Nephron (organoid): ENCODE measurements around the gene MYO15B.

Experiments
- H3K27ac Mint-ChIP-seq, 3 experiments: 2 replicates each; pipeline ENCODE4 v1.8.0; 2020; ENCODE audit warnings: mixed read lengths in 3 of 3, mild to moderate bottlenecking in 2 of 3, moderate library complexity in 1 of 3
- H3K27me3 Mint-ChIP-seq: 2 replicates; pipeline ENCODE4 v1.8.0; 2021; ENCODE audit warnings: low read depth, mild to moderate bottlenecking, moderate library complexity, mixed read lengths
- H3K36me3 Mint-ChIP-seq: 2 replicates; pipeline ENCODE4 v1.8.0; 2020; ENCODE audit warnings: low read depth, mixed read lengths
- H3K4me1 Mint-ChIP-seq: 2 replicates; pipeline ENCODE4 v1.8.0; 2020; ENCODE audit warnings: mixed read lengths
- H3K4me3 Mint-ChIP-seq, 3 experiments: 2 replicates each; pipeline ENCODE4 v1.8.0; 2020; ENCODE audit warnings: mild to moderate bottlenecking in 3 of 3, mixed read lengths in 3 of 3, moderate library complexity in 2 of 3
- H3K9me3 Mint-ChIP-seq: 2 replicates; pipeline ENCODE4 v1.8.0; 2020; ENCODE audit warnings: mixed read lengths
- TF ChIP-seq, protein P1 (sequence below), 3 experiments: fragments of 200-600 bp; sonication (generic); IDR thresholded peaks; one replicate each; pipeline ENCODE4 v1.5.0; 2021; ENCODE audit warnings: antibody characterized with exemption in 3 of 3; ENCODE audit not compliant: unreplicated experiment in 3 of 3

MYO15B gene

DNA sequence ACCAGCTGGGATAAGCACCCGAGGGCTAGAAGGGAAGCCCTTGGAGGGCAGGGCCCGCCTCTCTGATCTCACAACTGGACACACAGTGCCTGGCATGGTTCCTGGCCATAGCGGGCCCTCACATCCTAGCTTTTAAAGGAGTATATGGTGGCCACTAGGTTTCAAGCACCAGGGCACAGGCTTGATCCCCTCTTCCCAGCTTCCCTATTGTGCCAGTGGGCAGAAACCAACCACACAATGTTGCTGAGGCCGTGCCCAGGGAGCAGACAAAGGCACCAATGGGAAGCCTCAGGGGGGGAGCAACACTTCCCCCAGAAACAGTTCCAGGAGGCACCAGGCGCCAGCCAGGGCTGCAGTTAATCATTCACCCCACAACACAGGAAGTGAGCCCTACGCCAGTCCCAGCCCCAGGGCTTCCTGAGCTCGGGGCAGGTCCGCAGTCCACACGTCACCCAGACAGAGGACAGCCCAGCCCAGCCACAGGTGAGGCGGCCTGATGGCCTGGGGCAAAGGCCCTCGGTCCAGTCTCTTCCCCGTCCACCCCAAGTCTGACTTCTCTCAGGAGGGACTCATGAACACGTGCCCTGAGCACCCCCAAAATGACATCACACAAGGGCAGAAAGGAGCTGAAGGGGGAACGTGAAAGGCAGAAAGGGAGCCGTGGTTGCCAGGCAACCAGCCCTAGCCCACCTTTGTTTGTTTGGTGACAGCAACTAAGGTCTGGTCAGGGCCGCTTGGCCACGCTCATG, 58.5 kb downstream of the MYO15B start:
- H3K36me3 Mint-ChIP-seq, result peaks cover 22% of the 10 kb centered on the region
- H3K27ac Mint-ChIP-seq, result peak overlapping the region; percentile 98 to 99 (median 98)
- H3K4me3 Mint-ChIP-seq, result peak overlapping the region; percentile 27 to 65 (median 34)
- TF ChIP-seq, protein P1, sequence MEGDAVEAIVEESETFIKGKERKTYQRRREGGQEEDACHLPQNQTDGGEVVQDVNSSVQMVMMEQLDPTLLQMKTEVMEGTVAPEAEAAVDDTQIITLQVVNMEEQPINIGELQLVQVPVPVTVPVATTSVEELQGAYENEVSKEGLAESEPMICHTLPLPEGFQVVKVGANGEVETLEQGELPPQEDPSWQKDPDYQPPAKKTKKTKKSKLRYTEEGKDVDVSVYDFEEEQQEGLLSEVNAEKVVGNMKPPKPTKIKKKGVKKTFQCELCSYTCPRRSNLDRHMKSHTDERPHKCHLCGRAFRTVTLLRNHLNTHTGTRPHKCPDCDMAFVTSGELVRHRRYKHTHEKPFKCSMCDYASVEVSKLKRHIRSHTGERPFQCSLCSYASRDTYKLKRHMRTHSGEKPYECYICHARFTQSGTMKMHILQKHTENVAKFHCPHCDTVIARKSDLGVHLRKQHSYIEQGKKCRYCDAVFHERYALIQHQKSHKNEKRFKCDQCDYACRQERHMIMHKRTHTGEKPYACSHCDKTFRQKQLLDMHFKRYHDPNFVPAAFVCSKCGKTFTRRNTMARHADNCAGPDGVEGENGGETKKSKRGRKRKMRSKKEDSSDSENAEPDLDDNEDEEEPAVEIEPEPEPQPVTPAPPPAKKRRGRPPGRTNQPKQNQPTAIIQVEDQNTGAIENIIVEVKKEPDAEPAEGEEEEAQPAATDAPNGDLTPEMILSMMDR (IDR thresholded peaks at IDR 0.05; ENCODE audit: unreplicated experiment in 3 of 3), result no peak
- H3K9me3 Mint-ChIP-seq, result no peaks in the 10 kb centered on the region
- H3K4me1 Mint-ChIP-seq, result no peaks in the 10 kb centered on the region
- no peaks in the 10 kb centered on the region for H3K27me3 Mint-ChIP-seq

DNA sequence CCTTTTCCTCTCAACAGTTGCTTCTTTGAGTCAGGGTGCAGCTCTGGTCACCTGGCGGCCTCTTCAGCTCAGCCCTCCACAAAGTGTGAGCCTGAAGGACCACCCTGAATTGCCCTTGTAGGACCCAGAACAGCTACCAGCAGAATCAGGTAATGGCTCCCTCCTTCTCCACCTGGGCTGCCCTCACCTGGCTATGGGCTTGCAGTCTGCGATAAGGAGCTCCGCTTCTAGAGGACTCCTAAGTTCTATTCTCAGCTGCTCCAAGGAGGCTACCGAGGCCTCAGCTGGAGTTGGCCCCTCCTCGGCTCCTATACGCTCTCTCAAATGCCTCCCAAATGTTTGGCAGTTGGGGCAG, 59.0 kb downstream of the MYO15B start:
- Mint-ChIP-seq H3K9me3 (no peaks in the 10 kb centered on the region), H3K36me3 (peaks cover 22% of the 10 kb centered on the region), H3K4me1 (no peaks in the 10 kb centered on the region), H3K27me3 (no peaks in the 10 kb centered on the region), H3K4me3 (no peak overlapping the region), H3K27ac (peak overlapping the region; percentile 98 to 99 (median 98))
- TF ChIP-seq, protein P1 (IDR thresholded peaks at IDR 0.05; ENCODE audit: unreplicated experiment in 3 of 3), result no peak

DNA sequence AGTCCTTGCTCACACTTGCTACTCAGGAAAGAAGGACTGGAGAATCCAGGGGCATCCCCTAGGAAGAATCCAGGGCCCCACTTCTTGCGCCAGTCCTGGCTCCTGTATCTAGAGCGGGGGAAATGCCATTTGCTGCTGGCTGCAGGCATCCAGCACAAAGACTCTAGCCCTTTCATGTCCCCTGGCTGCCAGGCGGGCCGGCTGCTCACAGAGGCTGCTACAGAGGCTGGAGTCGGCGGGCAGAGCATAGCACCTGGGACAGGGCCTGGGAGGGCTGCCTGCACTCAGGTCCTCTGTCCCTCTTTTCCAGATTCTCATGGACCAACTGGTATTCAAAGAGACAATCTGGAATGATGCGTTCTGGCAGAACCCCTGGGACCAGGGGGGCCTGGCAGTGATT, 59.5 kb downstream of the MYO15B start:
- H3K27ac Mint-ChIP-seq, result peak overlapping the region; percentile 98 to 99 (median 98)
- no peaks in the 10 kb centered on the region for H3K9me3 Mint-ChIP-seq
- H3K4me1 Mint-ChIP-seq, result no peaks in the 10 kb centered on the region
- H3K27me3 Mint-ChIP-seq, result no peaks in the 10 kb centered on the region
- TF ChIP-seq, protein P1 (IDR thresholded peaks at IDR 0.05; ENCODE audit: unreplicated experiment in 3 of 3), result no peak
- H3K36me3 Mint-ChIP-seq, result peaks cover 22% of the 10 kb centered on the region
- no peak overlapping the region for H3K4me3 Mint-ChIP-seq

DNA sequence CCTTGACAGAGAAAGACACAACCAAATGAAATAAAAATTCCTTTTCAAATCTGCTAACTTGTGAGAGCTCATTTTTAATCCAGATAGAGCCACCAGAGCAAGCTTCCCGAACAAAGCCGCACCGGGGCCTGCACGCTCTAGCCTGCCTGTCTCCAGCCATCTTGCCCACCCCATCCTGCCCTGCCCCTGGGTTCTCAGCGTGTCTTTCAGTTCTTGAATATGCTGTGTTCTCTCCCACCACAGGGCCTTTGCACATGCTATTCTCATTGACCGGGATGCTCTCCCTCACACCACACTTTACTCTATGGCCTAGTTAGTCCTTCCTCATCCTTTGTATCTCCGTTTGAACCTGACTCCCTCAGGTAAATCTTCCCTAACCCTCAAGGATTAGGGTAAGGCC, 60.3 kb downstream of the MYO15B start:
- no peak overlapping the region for H3K4me3 Mint-ChIP-seq
- no peaks in the 10 kb centered on the region for H3K4me1 Mint-ChIP-seq
- H3K36me3 Mint-ChIP-seq, result peaks cover 27% of the 10 kb centered on the region

DNA sequence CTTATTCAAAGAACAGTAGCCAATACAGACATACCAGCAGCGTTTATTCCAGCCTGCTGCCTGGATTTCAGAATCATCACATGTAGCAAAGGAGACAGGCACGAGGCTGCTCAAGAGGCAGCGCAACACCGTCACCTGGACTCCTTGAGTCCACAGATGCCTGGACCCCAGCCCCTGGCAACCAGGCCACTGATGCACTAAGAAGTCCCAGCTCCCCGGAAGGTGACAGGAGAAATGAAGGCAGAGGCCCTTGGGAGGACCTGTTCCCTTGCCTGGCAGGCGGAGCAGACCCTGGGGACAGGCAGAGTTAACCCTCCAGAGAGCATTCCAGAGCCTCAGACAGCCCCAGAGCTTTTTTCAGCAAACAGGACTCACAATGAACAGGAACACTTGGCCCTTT, 62.1 kb downstream of the MYO15B start:
- no peaks in the 10 kb centered on the region for H3K9me3 Mint-ChIP-seq
- H3K4me1 Mint-ChIP-seq, result no peaks in the 10 kb centered on the region
- no peak overlapping the region for H3K4me3 Mint-ChIP-seq
- no peak overlapping the region for H3K27ac Mint-ChIP-seq
- H3K36me3 Mint-ChIP-seq, result peaks cover 37% of the 10 kb centered on the region
- TF ChIP-seq, protein P1 (IDR thresholded peaks at IDR 0.05; ENCODE audit: unreplicated experiment in 3 of 3), result no peak
- H3K27me3 Mint-ChIP-seq, result no peaks in the 10 kb centered on the region

More for the DNA sequence above, 60.3 kb downstream of the MYO15B start:
- peak overlapping the region in 1 of 3 experiments; percentile 12 for H3K27ac Mint-ChIP-seq
- no peaks in the 10 kb centered on the region for H3K27me3 Mint-ChIP-seq
- H3K9me3 Mint-ChIP-seq, result no peaks in the 10 kb centered on the region
- TF ChIP-seq, protein P1 (IDR thresholded peaks at IDR 0.05; ENCODE audit: unreplicated experiment in 3 of 3), result no peak

DNA sequence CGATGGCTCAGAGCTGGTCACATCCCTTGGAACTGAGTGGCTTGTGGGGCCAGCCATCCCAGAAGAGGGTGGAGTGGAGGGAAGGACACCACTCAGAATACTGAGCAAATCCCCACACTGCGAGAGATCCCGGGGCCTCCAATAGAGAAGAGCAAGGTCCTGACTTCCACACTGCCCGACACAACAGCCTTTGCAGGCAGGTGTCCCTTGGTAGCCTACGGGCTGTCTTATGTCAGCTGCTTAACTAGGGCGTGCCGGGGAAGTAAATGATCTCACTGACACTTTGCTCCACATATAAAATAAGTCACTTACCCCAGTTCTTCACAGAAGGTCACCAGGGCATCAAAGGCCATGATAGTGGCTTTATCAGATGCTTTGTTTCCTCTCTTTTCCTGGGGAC, 63.3 kb downstream of the MYO15B start:
- no peak overlapping the region for H3K27ac Mint-ChIP-seq
- no peaks in the 10 kb centered on the region for H3K9me3 Mint-ChIP-seq
- TF ChIP-seq, protein P1 (IDR thresholded peaks at IDR 0.05; ENCODE audit: unreplicated experiment in 3 of 3), result no peak
- no peak overlapping the region for H3K4me3 Mint-ChIP-seq
- H3K27me3 Mint-ChIP-seq, result no peaks in the 10 kb centered on the region
- H3K4me1 Mint-ChIP-seq, result no peaks in the 10 kb centered on the region
- H3K36me3 Mint-ChIP-seq, result peaks cover 37% of the 10 kb centered on the region
